Measurements from ENCODE around the gene IFT172.

Gene IFT172

GRCh38 chr2:27494944-27495554, 5.5 kb upstream of the IFT172 start, which contains the start of gene FNDC4:
Gene FNDC4 (minus strand): TSS chr2:27495200. CDS start chr2:27494679, 521 bp downstream.
- no peak for DNase-seq (ENCODE audit: low spot score)

GRCh38 chr2:27494284-27494943, 4.9 kb upstream of the IFT172 start:
- DNase-seq (ENCODE audit: low spot score): no peak

GRCh38 chr2:27493948-27494283, 4.4 kb upstream of the IFT172 start:
- DNase-seq (ENCODE audit: low spot score): no peak

- no peak for DNase-seq (ENCODE audit: low spot score)
Observed at GRCh38 chr2:27492557-27492956, 3.0 kb upstream of the IFT172 start.

GRCh38 chr2:27489118-27489497, 435 bp downstream of the IFT172 start:
- peak; percentile 7 for DNase-seq (ENCODE audit: low spot score)

- DNase-seq (ENCODE audit: low spot score): no peak
Observed at GRCh38 chr2:27485496-27485895, 4.0 kb downstream of the IFT172 start.

- no peak for DNase-seq (ENCODE audit: low spot score)
Observed at GRCh38 chr2:27471961-27472360, 17.6 kb downstream of the IFT172 start.

GRCh38 chr2:27464443-27464842, 25.1 kb downstream of the IFT172 start:
- DNase-seq (ENCODE audit: low spot score): no peak

GRCh38 chr2:27461118-27461517, 28.4 kb downstream of the IFT172 start:
- DNase-seq (ENCODE audit: low spot score): no peak

GRCh38 chr2:27453968-27454367, 35.6 kb downstream of the IFT172 start:
- DNase-seq (ENCODE audit: low spot score): no peak

- DNase-seq (ENCODE audit: low spot score): no peak
Observed at GRCh38 chr2:27451095-27451494, 38.4 kb downstream of the IFT172 start.

GRCh38 chr2:27448381-27448780, 41.2 kb downstream of the IFT172 start:
- DNase-seq (ENCODE audit: low spot score): no peak

GRCh38 chr2:27446057-27446456, 43.5 kb downstream of the IFT172 start:
- no peak for DNase-seq (ENCODE audit: low spot score)

- DNase-seq (ENCODE audit: low spot score): no peak
Observed at GRCh38 chr2:27445615-27446014, 43.9 kb downstream of the IFT172 start.

- no peak for DNase-seq (ENCODE audit: low spot score)
Observed at GRCh38 chr2:27445155-27445554, 44.4 kb downstream of the IFT172 start.

GRCh38 chr2:27442920-27443282, 46.6 kb downstream of the IFT172 start:
- no peak for DNase-seq (ENCODE audit: low spot score)

- peak; percentile 59 for DNase-seq (ENCODE audit: low spot score)
Observed at GRCh38 chr2:27441958-27442919, 47.3 kb downstream of the IFT172 start, which contains the start of gene KRTCAP3. Gene KRTCAP3 (plus strand): TSS chr2:27442381. CDS start chr2:27442413, 32 bp downstream.

GRCh38 chr2:27441226-27441926, 48.2 kb downstream of the IFT172 start:
- no peak for DNase-seq (ENCODE audit: low spot score)

GRCh38 chr2:27435628-27436027, 53.9 kb downstream of the IFT172 start:
- DNase-seq (ENCODE audit: low spot score): no peak

GRCh38 chr2:27431395-27431794, 58.1 kb downstream of the IFT172 start:
- peak; percentile 56 for DNase-seq (ENCODE audit: low spot score)

- DNase-seq (ENCODE audit: low spot score): peak; percentile 67
Observed at GRCh38 chr2:27428978-27429541, 60.5 kb downstream of the IFT172 start.
